GM23248 (cell line): ENCODE results near the gene C6orf62.

Experiments
- EZH2 ChIP-seq: fragments of 200-600 bp; sonication (generic); IDR thresholded peaks from 2 replicates; pipeline ENCODE4 v1.6.1; 2018; ENCODE audit warnings: antibody characterized with exemption, mild to moderate bottlenecking; ENCODE audit not compliant: insufficient read depth, poor library complexity, severe bottlenecking
- EZH2phosphoT487 ChIP-seq: fragments of 200-600 bp; sonication (generic); IDR thresholded peaks from 2 replicates; pipeline ENCODE4 v1.6.1; 2018; ENCODE audit warnings: antibody characterized with exemption, moderate library complexity, mild to moderate bottlenecking, low read depth; ENCODE audit not compliant: insufficient read depth

GRCh38 chr6:24761851-24762250 lies 42.9 kb upstream of the C6orf62 start:
- TF ChIP-seq EZH2, result no peak
- no peak for TF ChIP-seq EZH2phosphoT487
